ENCODE data around the gene RHOF. TPM values are rescaled to one million over a fixed set of nuclear protein-coding genes. Genes with fewer than 3 reads are reported as not detected.

The RHOF gene
- total RNA-seq, 2 donors from 2014 or later = 9.9 to 10.2 TPM

- Histone ChIP-seq H3K4me1 (no peaks in the 10 kb centered on the region), H3K27me3 (no peaks in the 10 kb centered on the region), H3K9me3 (no peaks in the 10 kb centered on the region), H3K36me3 (replicated peaks in 1 of 2; ENCODE audit: insufficient read depth in 1 of 2, low read depth in 2 of 2) (no peaks in the 10 kb centered on the region), H3K4me3 (no peak overlapping the region), H3K27ac (no peak overlapping the region)
- TF ChIP-seq CTCF (IDR thresholded peaks at IDR 0.05) = no peak
- ATAC-seq = no peak
- no peak for DNase-seq
- 66 to 77% methylated on average over 9 to 12 of the region's 12 CpGs for WGBS, 2 donors
- intact Hi-C loops (cut with DNase I) = no loop called here
Observed at GRCh38 chr12:121781484-121781997, 11.9 kb downstream of the RHOF start.

DNA sequence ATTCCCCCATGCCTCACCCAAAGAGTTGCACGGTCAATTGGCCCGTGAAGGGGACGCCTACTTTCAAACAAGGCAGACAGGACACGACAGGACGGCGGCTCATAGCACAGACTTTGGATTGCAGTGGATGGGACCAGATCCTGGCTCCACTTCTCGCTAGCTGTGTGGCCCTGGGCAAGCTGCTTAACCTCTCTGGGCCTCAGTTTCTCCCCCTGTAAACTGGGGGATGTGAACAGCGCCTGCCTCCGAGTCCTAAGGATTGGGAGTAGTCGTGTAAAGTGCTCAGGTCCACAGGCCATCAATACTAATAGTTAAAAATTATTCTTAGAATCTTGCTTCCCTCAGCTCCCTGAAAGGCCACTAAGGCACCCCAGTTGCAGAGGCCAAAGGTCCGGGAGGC is 13.1 kb downstream of the RHOF start:
- Histone ChIP-seq H3K4me1 (peaks cover 6% of the 10 kb centered on the region), H3K9me3 (no peaks in the 10 kb centered on the region), H3K27ac (no peak overlapping the region), H3K4me3 (no peak overlapping the region), H3K27me3 (no peaks in the 10 kb centered on the region), H3K36me3 (replicated peaks in 1 of 2; ENCODE audit: insufficient read depth in 1 of 2, low read depth in 2 of 2) (no peaks in the 10 kb centered on the region)
- WGBS, 2 donors = 94 to 97% methylated on average over 9 to 11 of the region's 11 CpGs
- TF ChIP-seq CTCF (IDR thresholded peaks at IDR 0.05) (no peak), POLR2A (IDR thresholded peaks at IDR 0.05) (no peak)
- DNase-seq (no peak), ATAC-seq (no peak)
- intact Hi-C loops (cut with DNase I) = no loop called here

GRCh38 chr12:121779422-121779895 is 14.0 kb downstream of the RHOF start:
- no peak overlapping the region for H3K27ac ChIP-seq
- 93% methylated on average over 16 of the region's 17 CpGs; no CpG with 5 or more reads in 1 of the 2 donors for WGBS, 2 donors
- peaks cover 6% of the 10 kb centered on the region for H3K4me1 ChIP-seq
- ATAC-seq = no peak
- no peaks in the 10 kb centered on the region for H3K36me3 ChIP-seq (replicated peaks in 1 of 2; ENCODE audit: insufficient read depth in 1 of 2, low read depth in 2 of 2)
- intact Hi-C loops (cut with DNase I) = loop anchor here (5.0 kb wide), 1 partner anchor 82 kb away; no protein-coding TSS in a partner anchor
- no peaks in the 10 kb centered on the region for H3K9me3 ChIP-seq
- DNase-seq = no peak
- H3K27me3 ChIP-seq = no peaks in the 10 kb centered on the region
- TF ChIP-seq CTCF (IDR thresholded peaks at IDR 0.05) = no peak
- TF ChIP-seq POLR2A (IDR thresholded peaks at IDR 0.05) = no peak
- H3K4me3 ChIP-seq = no peak overlapping the region

- 66 to 71% methylated on average over 11 to 15 of the region's 17 CpGs for WGBS, 2 donors
- Histone ChIP-seq H3K36me3 (replicated peaks in 1 of 2; ENCODE audit: insufficient read depth in 1 of 2, low read depth in 2 of 2) (no peaks in the 10 kb centered on the region), H3K27ac (no peak overlapping the region), H3K9me3 (no peaks in the 10 kb centered on the region), H3K4me1 (peaks cover 6% of the 10 kb centered on the region), H3K4me3 (no peak overlapping the region), H3K27me3 (no peaks in the 10 kb centered on the region)
- DNase-seq = no peak
- ATAC-seq = no peak
- intact Hi-C loops (cut with DNase I) = loop anchor here (5.0 kb wide), 1 partner anchor 81 kb away; no protein-coding TSS in a partner anchor
- TF ChIP-seq CTCF (IDR thresholded peaks at IDR 0.05) (no peak), POLR2A (IDR thresholded peaks at IDR 0.05) (no peak)
Observed at GRCh38 chr12:121778567-121779421, 14.7 kb downstream of the RHOF start.

All from body of pancreas (tissue), 4 donors.